H9 (cell line): ENCODE data around the gene RNASE8. TPM values are rescaled to one million over a fixed set of nuclear protein-coding genes. Genes with fewer than 3 reads are reported as not detected.

Experiments used
- DNase-seq: peaks from one replicate; pipeline ENCODE4 v3.0.0-alpha.2; 2017
- H2AFZ ChIP-seq: one replicate; pipeline ENCODE4 v1.6.1; 2013; ENCODE audit warnings: mild to moderate bottlenecking, low read length, control low read depth, moderate library complexity
- H2AK5ac ChIP-seq: 2 replicates; pipeline ENCODE4 v1.6.1; 2013; ENCODE audit warnings: low read length, control low read depth, mixed read lengths; ENCODE audit not compliant: insufficient read length
- H2BK120ac ChIP-seq: one replicate; pipeline ENCODE4 v1.6.1; 2013; ENCODE audit warnings: low read depth, mild to moderate bottlenecking, low read length, control low read depth, inconsistent platforms; ENCODE audit not compliant: poor library complexity, severe bottlenecking
- H2BK12ac ChIP-seq: 2 replicates; pipeline ENCODE4 v1.6.1; 2013; ENCODE audit warnings: low read length, control low read depth, mixed read lengths, low read depth; ENCODE audit not compliant: insufficient read length
- H2BK15ac ChIP-seq: 2 replicates; pipeline ENCODE4 v1.6.1; 2013; ENCODE audit warnings: low read depth, low read length, control low read depth
- H2BK20ac ChIP-seq: one replicate; pipeline ENCODE4 v1.6.1; 2013; ENCODE audit warnings: low read depth, mild to moderate bottlenecking, low read length, control low read depth, inconsistent platforms; ENCODE audit not compliant: poor library complexity, severe bottlenecking
- H2BK5ac ChIP-seq: 2 replicates; pipeline ENCODE4 v1.6.1; 2013; ENCODE audit warnings: low read length, control low read depth, mixed read lengths; ENCODE audit not compliant: insufficient read length
- H3K14ac ChIP-seq: 2 replicates; pipeline ENCODE4 v1.6.1; 2013; ENCODE audit warnings: low read length, control low read depth; ENCODE audit not compliant: insufficient read depth
- H3K18ac ChIP-seq: 2 replicates; pipeline ENCODE4 v1.6.1; 2013; ENCODE audit warnings: low read depth, mild to moderate bottlenecking, mixed read lengths, low read length, control low read depth; ENCODE audit not compliant: insufficient read length
- H3K23ac ChIP-seq: 2 replicates; pipeline ENCODE4 v1.6.1; 2013; ENCODE audit warnings: low read length, control low read depth, mixed read lengths, low read depth; ENCODE audit not compliant: insufficient read length
- H3K23me2 ChIP-seq: 2 replicates; pipeline ENCODE4 v1.6.1; 2013; ENCODE audit warnings: low read depth, mild to moderate bottlenecking, mixed read lengths, low read length, control low read depth; ENCODE audit not compliant: insufficient read length, poor library complexity, severe bottlenecking
- H3K27ac ChIP-seq: 2 replicates; pipeline ENCODE4 v1.5.1; 2013; ENCODE audit warnings: low read length, control low read depth, mixed read lengths, low read depth; ENCODE audit not compliant: insufficient read length
- H3K27me3 ChIP-seq: 2 replicates; pipeline ENCODE4 v1.6.1; 2013; ENCODE audit warnings: low read length, control low read depth, inconsistent platforms; ENCODE audit not compliant: insufficient read depth
- H3K4ac ChIP-seq: 2 replicates; pipeline ENCODE4 v1.6.1; 2013; ENCODE audit warnings: low read depth, mild to moderate bottlenecking, control low read depth, inconsistent platforms, low read length, moderate library complexity
- H3K4me1 ChIP-seq: 2 replicates; pipeline ENCODE4 v1.6.1; 2013; ENCODE audit warnings: low read length, control low read depth, inconsistent platforms; ENCODE audit not compliant: insufficient read depth
- H3K4me2 ChIP-seq: 2 replicates; pipeline ENCODE4 v1.6.1; 2013; ENCODE audit warnings: low read length, control low read depth, mixed read lengths; ENCODE audit not compliant: insufficient read length, insufficient read depth
- H3K56ac ChIP-seq: 2 replicates; pipeline ENCODE4 v1.6.1; 2013; ENCODE audit warnings: low read depth, mild to moderate bottlenecking, mixed read lengths, low read length, control low read depth; ENCODE audit not compliant: insufficient read length
- H3K79me1 ChIP-seq: 2 replicates; pipeline ENCODE4 v1.6.1; 2013; ENCODE audit warnings: low read depth, mild to moderate bottlenecking, moderate library complexity, low read length, control low read depth, inconsistent platforms; ENCODE audit not compliant: insufficient read depth, poor library complexity, severe bottlenecking
- H3K79me2 ChIP-seq: 2 replicates; pipeline ENCODE4 v1.6.1; 2013; ENCODE audit warnings: low read length, control low read depth, inconsistent platforms; ENCODE audit not compliant: insufficient read depth
- H3K9ac ChIP-seq: 2 replicates; pipeline ENCODE4 v1.6.1; 2013; ENCODE audit warnings: low read length, control low read depth, mixed read lengths; ENCODE audit not compliant: insufficient read length; ENCODE audit errors: extremely low read depth
- H3K9me3 ChIP-seq: one replicate; pipeline ENCODE4 v1.6.1; 2013; ENCODE audit warnings: low read depth, low read length, inconsistent platforms; ENCODE audit not compliant: control insufficient read depth
- H3T11ph ChIP-seq: one replicate; pipeline ENCODE4 v1.6.1; 2013; ENCODE audit warnings: mild to moderate bottlenecking, low read length, control low read depth, inconsistent platforms
- H4K20me1 ChIP-seq: one replicate; pipeline ENCODE4 v1.6.1; 2013; ENCODE audit not compliant: control insufficient read depth, insufficient read length, insufficient read depth
- H4K5ac ChIP-seq: 2 replicates; pipeline ENCODE4 v1.6.1; 2013; ENCODE audit warnings: low read depth, mild to moderate bottlenecking, mixed read lengths, low read length, control low read depth; ENCODE audit not compliant: insufficient read length
- H4K8ac ChIP-seq: replicated peaks from 2 replicates; pipeline ENCODE4 v1.6.1; 2013; ENCODE audit warnings: low read length, control low read depth, mixed read lengths, low read depth; ENCODE audit not compliant: insufficient read length
- H4K91ac ChIP-seq: 2 replicates; pipeline ENCODE4 v1.6.1; 2013; ENCODE audit warnings: low read depth, mild to moderate bottlenecking, moderate library complexity, mixed read lengths, low read length, control low read depth; ENCODE audit not compliant: insufficient read length
- H3K27ac Mint-ChIP-seq, 3 experiments: 2 replicates in 2 of 3; 3 replicates in 1 of 3; pipeline ENCODE4 v1.8.0; 2020 to 2021; ENCODE audit warnings: mixed read lengths in 3 of 3, mild to moderate bottlenecking in 1 of 3, moderate library complexity in 1 of 3
- H3K27me3 Mint-ChIP-seq: 2 replicates; pipeline ENCODE4 v1.8.0; 2021; ENCODE audit warnings: low read depth, mild to moderate bottlenecking, moderate library complexity, mixed read lengths
- H3K36me3 Mint-ChIP-seq, 3 experiments: 2 replicates in 2 of 3; 3 replicates in 1 of 3; pipeline ENCODE4 v1.8.0; 2020 to 2021; ENCODE audit warnings: low read depth in 3 of 3, mixed read lengths in 3 of 3; ENCODE audit not compliant: insufficient read depth in 1 of 3
- H3K4me1 Mint-ChIP-seq, 2 experiments: 2 replicates each; pipeline ENCODE4 v1.8.0; 2020; ENCODE audit warnings: mixed read lengths in 2 of 2
- H3K4me3 Mint-ChIP-seq, 2 experiments: 2 replicates in 1 of 2; 3 replicates in 1 of 2; pipeline ENCODE4 v1.8.0; 2020 to 2021; ENCODE audit warnings: mild to moderate bottlenecking in 2 of 2, mixed read lengths in 2 of 2, moderate library complexity in 1 of 2
- H3K9me3 Mint-ChIP-seq, 2 experiments: 2 replicates in 1 of 2; 3 replicates in 1 of 2; pipeline ENCODE4 v1.8.0; 2020; ENCODE audit warnings: mild to moderate bottlenecking in 2 of 2, mixed read lengths in 2 of 2, moderate library complexity in 1 of 2
- CTCF ChIP-seq: fragments of 200-600 bp; sonication (generic); conservative IDR thresholded peaks from 3 replicates; pipeline ENCODE4 v1.8.0; 2021; ENCODE audit warnings: antibody characterized with exemption, mild to moderate bottlenecking
- WGBS: extraction: QIAGEN DNeasy Blood & Tissue Kit; methylation state at CpG from one replicate; pipeline ENCODE4 v1.1.7; 2013; ENCODE audit warnings: missing lambda C conversion rate, low lambda C conversion rate, mixed read lengths; ENCODE audit not compliant: insufficient read length; ENCODE audit errors: extremely low coverage; 5-methylcytosine and 5-hydroxymethylcytosine counted together
- total RNA-seq: library from RNA; stranded (reverse); gene quantifications from 2 replicates; pipeline ENCODE4 v1.2.1, GENCODE V29; 2021

RNASE8 gene
- total RNA-seq, 1 experiment from 2014 or later, result not detected

- H3K9me3 Mint-ChIP-seq, result no peaks in the 10 kb centered on the region
- no peak for DNase-seq
These were observed 39.9 kb upstream of the RNASE8 start for GRCh38 chr14:21017528-21018245.

More at GRCh38 chr14:21017528-21018245, 39.9 kb upstream of the RNASE8 start:
- no peak overlapping the region for H3K23ac ChIP-seq
- no peak overlapping the region for H2BK20ac ChIP-seq
- no peak overlapping the region for H2BK15ac ChIP-seq
- no peak overlapping the region for H3K18ac ChIP-seq
- no peaks in the 10 kb centered on the region; the same call in 1 of the 2 replicates for H3K4me1 ChIP-seq
- H2AK5ac ChIP-seq, result no peak overlapping the region
- peaks cover 15 to 17% of the 10 kb centered on the region in 2 experiments for H3K4me1 Mint-ChIP-seq
- H3K36me3 Mint-ChIP-seq, result peaks cover 6 to 21% (median 8%) of the 10 kb centered on the region in 3 experiments; a peak in 4 of 7 replicates
- H2BK12ac ChIP-seq, result no peak overlapping the region
- H4K8ac ChIP-seq, result no peak overlapping the region
- no peak overlapping the region for H3T11ph ChIP-seq
- no peak overlapping the region for H3K4me2 ChIP-seq
- H4K91ac ChIP-seq, result no peak overlapping the region
- H3K4ac ChIP-seq, result no peak overlapping the region
- no CpG with 5 or more reads among the region's 28 CpGs for WGBS
- H3K56ac ChIP-seq, result no peak overlapping the region
- no peaks in the 10 kb centered on the region for H3K79me2 ChIP-seq
- no peaks in the 10 kb centered on the region for H3K79me1 ChIP-seq
- H2BK120ac ChIP-seq, result no peak overlapping the region
- H4K5ac ChIP-seq, result no peak overlapping the region
- no peaks in the 10 kb centered on the region for H3K27me3 ChIP-seq
- H4K20me1 ChIP-seq, result no peaks in the 10 kb centered on the region
- no peak overlapping the region for H3K9ac ChIP-seq
- no peaks in the 10 kb centered on the region for H3K9me3 ChIP-seq
- H3K14ac ChIP-seq, result no peak overlapping the region
- no peak overlapping the region for H3K27ac ChIP-seq
- 0 out of 7 replicates have a peak overlapping the region, but pooled peaks of 1 of the 3 experiments have one; percentile 23 for H3K27ac Mint-ChIP-seq
- no peak overlapping the region for H3K4me3 Mint-ChIP-seq
- H2AFZ ChIP-seq, result no peak overlapping the region
- TF ChIP-seq CTCF, result no peak
- no peaks in the 10 kb centered on the region for H3K23me2 ChIP-seq
- H3K27me3 Mint-ChIP-seq, result peaks cover 18% of the 10 kb centered on the region
- no peak overlapping the region for H2BK5ac ChIP-seq
